Fibroblast of skin of back (primary cell): ENCODE measurements around the gene SUSD2. TPM values are rescaled to one million over a fixed set of nuclear protein-coding genes. Genes with fewer than 3 reads are reported as not detected.
A peak's percentile ranks its signal among the peaks of the same experiment; 100 is the strongest.
"Not testable (repeated sequence)": the region's sequence is repeated elsewhere in the genome, so short reads cannot be mapped to it uniquely, and the experiment has no call there.

Experiments
- DNase-seq: peaks from one replicate; pipeline ENCODE4 v3.0.0-alpha.2; 2013
- polyA plus RNA-seq, 2 experiments: library from polyadenylated mRNA; unstranded; fragments of 120-200 nt; gene quantifications; one replicate each; pipeline ENCODE4 v1.2.1, GENCODE V29; 2013; ENCODE audit not compliant: insufficient read length in 2 of 2

SUSD2 gene
- polyA plus RNA-seq (2013, experiment 1 of 2; ENCODE audit: insufficient read length) = 1.5 TPM
- 1.5 TPM for polyA plus RNA-seq (2013, experiment 2 of 2; ENCODE audit: insufficient read length)

- no peak for DNase-seq
Measured at GRCh38 chr22:24181088-24181995, at the start of gene SUSD2. TSS of gene SUSD2 (plus strand) at chr22:24181487. CDS start at chr22:24181520, 33 bp downstream.

- no peak for DNase-seq
Measured at GRCh38 chr22:24133187-24133965, 47.9 kb upstream of the SUSD2 start.

GRCh38 chr22:24134090-24134846 is 47.0 kb upstream of the SUSD2 start:
- no peak for DNase-seq

- DNase-seq = not testable (repeated sequence)
Measured at GRCh38 chr22:24136533-24136932, 44.8 kb upstream of the SUSD2 start.

GRCh38 chr22:24137595-24137994 is 43.7 kb upstream of the SUSD2 start:
- DNase-seq = peak; percentile 52

GRCh38 chr22:24138649-24139420 is 42.5 kb upstream of the SUSD2 start:
- no peak for DNase-seq

- DNase-seq = no peak
Measured at GRCh38 chr22:24140357-24140756, 40.9 kb upstream of the SUSD2 start.

GRCh38 chr22:24141586-24141985 is 39.7 kb upstream of the SUSD2 start:
- no peak for DNase-seq

- no peak for DNase-seq
Measured at GRCh38 chr22:24142241-24142640, 39.0 kb upstream of the SUSD2 start.

GRCh38 chr22:24142831-24143230 is 38.5 kb upstream of the SUSD2 start:
- DNase-seq = no peak

GRCh38 chr22:24144056-24144777 is 37.1 kb upstream of the SUSD2 start:
- no peak for DNase-seq

GRCh38 chr22:24144778-24145085 is 36.6 kb upstream of the SUSD2 start:
- DNase-seq = no peak

- no peak for DNase-seq
Measured at GRCh38 chr22:24145446-24146193, 35.7 kb upstream of the SUSD2 start.

GRCh38 chr22:24146194-24146616 is 35.1 kb upstream of the SUSD2 start:
- peak; percentile 67 for DNase-seq

GRCh38 chr22:24146791-24147353 is 34.4 kb upstream of the SUSD2 start:
- DNase-seq = peak; percentile 94

- DNase-seq = no peak
Measured at GRCh38 chr22:24147666-24148065, 33.6 kb upstream of the SUSD2 start.

- DNase-seq = no peak
Measured at GRCh38 chr22:24148266-24149197, 32.8 kb upstream of the SUSD2 start.

- no peak for DNase-seq
Measured at GRCh38 chr22:24149198-24149590, 32.1 kb upstream of the SUSD2 start.

- DNase-seq = peak; percentile 80
Measured at GRCh38 chr22:24153353-24153752, 27.9 kb upstream of the SUSD2 start.
